ENCODE results near the gene RRBP1. TPM values are rescaled to one million over a fixed set of nuclear protein-coding genes. Genes with fewer than 3 reads are reported as not detected.

The RRBP1 gene
- total RNA-seq, 2 experiments from 2014 or later: 55.7 to 59.6 TPM

- CTCF ChIA-PET: interaction anchor here (0.7 to 5.3 kb wide), 11 partner anchors 10 to 281 kb away, joined by 3 to 49 read pairs (median 4); partner anchors contain the start of genes BFSP1 and DSTN
- DNase-seq: peak; percentile 69
- H3K9me3 Mint-ChIP-seq (ENCODE audit: low read depth): no peaks in the 10 kb centered on the region
- no peak overlapping the region for H3K27ac Mint-ChIP-seq
- peak; percentile 54 for ATAC-seq
- H3K4me3 Mint-ChIP-seq: no peak overlapping the region
- peaks cover 4% of the 10 kb centered on the region for H3K36me3 Mint-ChIP-seq
- peaks cover 14% of the 10 kb centered on the region for H3K4me1 Mint-ChIP-seq
- H3K27me3 Mint-ChIP-seq: no peaks in the 10 kb centered on the region
Measured at GRCh38 chr20:17617212-17617867, 64.7 kb downstream of the RRBP1 start.

GRCh38 chr20:17616480-17617211 lies 65.4 kb downstream of the RRBP1 start:
- DNase-seq (peak; percentile 37), ATAC-seq (no peak)
- H3K27ac Mint-ChIP-seq: no peak overlapping the region

GRCh38 chr20:17615645-17616479 lies 66.2 kb downstream of the RRBP1 start:
- no peaks in the 10 kb centered on the region for H3K9me3 Mint-ChIP-seq (ENCODE audit: low read depth)

More at GRCh38 chr20:17616480-17617211, 65.4 kb downstream of the RRBP1 start:
- H3K4me3 Mint-ChIP-seq: no peak overlapping the region
- H3K36me3 Mint-ChIP-seq: peaks cover 4% of the 10 kb centered on the region
- CTCF ChIA-PET: interaction anchor here (0.7 to 5.3 kb wide), 10 partner anchors 9 to 282 kb away, joined by 3 to 49 read pairs (median 4); partner anchors contain the start of genes BFSP1 and DSTN
- H3K4me1 Mint-ChIP-seq: peaks cover 21% of the 10 kb centered on the region
- H3K9me3 Mint-ChIP-seq (ENCODE audit: low read depth): no peaks in the 10 kb centered on the region
- no peaks in the 10 kb centered on the region for H3K27me3 Mint-ChIP-seq

GRCh38 chr20:17614812-17615644 lies 67.0 kb downstream of the RRBP1 start:
- no peak for ATAC-seq
- H3K27ac Mint-ChIP-seq: no peak overlapping the region
- H3K9me3 Mint-ChIP-seq (ENCODE audit: low read depth): no peaks in the 10 kb centered on the region
- H3K4me1 Mint-ChIP-seq: peaks cover 34% of the 10 kb centered on the region
- H3K36me3 Mint-ChIP-seq: peaks cover 1% of the 10 kb centered on the region
- no peaks in the 10 kb centered on the region for H3K27me3 Mint-ChIP-seq
- CTCF ChIA-PET: interaction anchor here (1.2 to 5.3 kb wide), 3 partner anchors 79 to 110 kb away, joined by 3 to 49 read pairs (median 31); no protein-coding TSS in a partner anchor
- H3K4me3 Mint-ChIP-seq: no peak overlapping the region
- DNase-seq: no peak

More at GRCh38 chr20:17615645-17616479, 66.2 kb downstream of the RRBP1 start:
- H3K36me3 Mint-ChIP-seq: peaks cover 4% of the 10 kb centered on the region
- DNase-seq (peak; percentile 38), ATAC-seq (no peak)
- no peak overlapping the region for H3K4me3 Mint-ChIP-seq
- H3K27me3 Mint-ChIP-seq: no peaks in the 10 kb centered on the region
- CTCF ChIA-PET: interaction anchor here (0.7 to 5.3 kb wide), 6 partner anchors 45 to 111 kb away, joined by 3 to 49 read pairs (median 10); partner anchors contain the start of gene DSTN
- H3K4me1 Mint-ChIP-seq: peaks cover 26% of the 10 kb centered on the region
- no peak overlapping the region for H3K27ac Mint-ChIP-seq

- no peak overlapping the region for H3K4me3 Mint-ChIP-seq
- CTCF ChIA-PET: interaction anchor here (4.8 to 5.3 kb wide), 2 partner anchors 78 to 109 kb away, joined by 31 to 49 read pairs; no protein-coding TSS in a partner anchor
- peaks cover 3% of the 10 kb centered on the region for H3K36me3 Mint-ChIP-seq
- no peaks in the 10 kb centered on the region for H3K27me3 Mint-ChIP-seq
- no peaks in the 10 kb centered on the region for H3K9me3 Mint-ChIP-seq (ENCODE audit: low read depth)
- ATAC-seq (no peak), DNase-seq (peak; percentile 38)
- peak overlapping the region; percentile 59 for H3K27ac Mint-ChIP-seq
- H3K4me1 Mint-ChIP-seq: peaks cover 42% of the 10 kb centered on the region
Measured at GRCh38 chr20:17614176-17614811, 67.7 kb downstream of the RRBP1 start.

- Mint-ChIP-seq H3K4me3 (no peak overlapping the region), H3K4me1 (peaks cover 45% of the 10 kb centered on the region), H3K36me3 (peaks cover 5% of the 10 kb centered on the region), H3K9me3 (ENCODE audit: low read depth) (no peaks in the 10 kb centered on the region), H3K27ac (peak overlapping the region; percentile 96), H3K27me3 (no peaks in the 10 kb centered on the region)
- ATAC-seq (no peak), DNase-seq (peak; percentile 39)
- CTCF ChIA-PET: interaction anchor here (1.4 to 5.3 kb wide), 5 partner anchors 43 to 109 kb away, joined by 4 to 49 read pairs (median 11); partner anchors contain the start of gene DSTN
Measured at GRCh38 chr20:17613328-17614175, 68.5 kb downstream of the RRBP1 start.

GRCh38 chr20:17612992-17613327 lies 69.1 kb downstream of the RRBP1 start:
- Mint-ChIP-seq H3K4me1 (peaks cover 48% of the 10 kb centered on the region), H3K4me3 (no peak overlapping the region), H3K27ac (peak overlapping the region; percentile 96), H3K36me3 (peaks cover 9% of the 10 kb centered on the region), H3K27me3 (no peaks in the 10 kb centered on the region), H3K9me3 (ENCODE audit: low read depth) (no peaks in the 10 kb centered on the region)
- ATAC-seq: no peak
- CTCF ChIA-PET: interaction anchor here (1.0 to 1.6 kb wide), 5 partner anchors 29 to 285 kb away, joined by 4 to 11 read pairs (median 4); partner anchors contain the start of gene DSTN
- DNase-seq: no peak

GRCh38 chr20:17612287-17612991 lies 69.6 kb downstream of the RRBP1 start:
- CTCF ChIA-PET: interaction anchor here (1.0 to 1.6 kb wide), 5 partner anchors 29 to 286 kb away, joined by 4 to 11 read pairs (median 4); partner anchors contain the start of gene DSTN
- Mint-ChIP-seq H3K4me3 (peak overlapping the region; percentile 60), H3K9me3 (ENCODE audit: low read depth) (no peaks in the 10 kb centered on the region), H3K27ac (peak overlapping the region; percentile 96), H3K36me3 (peaks cover 11% of the 10 kb centered on the region), H3K4me1 (peaks cover 50% of the 10 kb centered on the region), H3K27me3 (no peaks in the 10 kb centered on the region)
- DNase-seq (peak; percentile 85), ATAC-seq (peak; percentile 77)

- CTCF ChIA-PET: interaction anchor here (1.0 to 2.4 kb wide), 8 partner anchors 28 to 286 kb away, joined by 4 to 21 read pairs (median 8); partner anchors contain the start of genes DSTN and RRBP1
- H3K4me1 Mint-ChIP-seq: peaks cover 47% of the 10 kb centered on the region
- H3K4me3 Mint-ChIP-seq: peak overlapping the region; percentile 60
- DNase-seq: peak; percentile 58
- H3K36me3 Mint-ChIP-seq: peaks cover 11% of the 10 kb centered on the region
- no peaks in the 10 kb centered on the region for H3K9me3 Mint-ChIP-seq (ENCODE audit: low read depth)
- no peak for ATAC-seq
- peak overlapping the region; percentile 96 for H3K27ac Mint-ChIP-seq
- H3K27me3 Mint-ChIP-seq: no peaks in the 10 kb centered on the region
Measured at GRCh38 chr20:17611540-17612286, 70.3 kb downstream of the RRBP1 start.

- Mint-ChIP-seq H3K4me1 (peaks cover 46% of the 10 kb centered on the region), H3K27me3 (no peaks in the 10 kb centered on the region), H3K36me3 (peaks cover 11% of the 10 kb centered on the region), H3K9me3 (ENCODE audit: low read depth) (no peaks in the 10 kb centered on the region), H3K27ac (peak overlapping the region; percentile 96), H3K4me3 (peak overlapping the region; percentile 50)
- ATAC-seq (peak; percentile 34), DNase-seq (no peak)
- CTCF ChIA-PET: interaction anchor here (1.3 to 2.4 kb wide), 9 partner anchors 9 to 327 kb away, joined by 4 to 21 read pairs (median 7); partner anchors contain the start of genes DSTN and RRBP1
Measured at GRCh38 chr20:17611290-17611539, 70.8 kb downstream of the RRBP1 start.
